Skin epidermis (tissue), 12 donors: Measurements from ENCODE around the gene RET.

Source experiments
- H3K27ac ChIP-seq, 21 experiments: fragments of 200-600 bp; sonication (generic) in 11 of 21; one replicate each; pipeline ENCODE4 v1.5.0; 2020; ENCODE audit warnings: mild to moderate bottlenecking in 3 of 21, inconsistent platforms in 2 of 21, moderate library complexity in 2 of 21
- H3K4me3 ChIP-seq, 7 experiments: fragments of 200-600 bp; sonication (generic) in 2 of 7; one replicate each; pipeline ENCODE4 v1.5.0; 2020; ENCODE audit warnings: inconsistent platforms in 2 of 7, mild to moderate bottlenecking in 2 of 7, moderate library complexity in 1 of 7

Gene RET

GRCh38 chr10:43076876-43077420 lies at the start of gene RET:
Gene RET, plus strand, starts transcription at chr10:43077069. Its CDS starts 190 bp downstream, at chr10:43077259.
- Histone ChIP-seq H3K27ac (no peak within 1 kb of the TSS), H3K4me3 (peak within 1 kb of the TSS; percentile 22 to 51 (median 39))

GRCh38 chr10:43027331-43027955 lies 49.4 kb upstream of the RET start:
- Histone ChIP-seq H3K27ac (no peak overlapping the region), H3K4me3 (no peak overlapping the region)

GRCh38 chr10:43028143-43028542 lies 48.7 kb upstream of the RET start:
- H3K27ac ChIP-seq, result no peak overlapping the region
- no peak overlapping the region for H3K4me3 ChIP-seq

- H3K4me3 ChIP-seq, result no peak overlapping the region
- H3K27ac ChIP-seq, result no peak overlapping the region
Measured at GRCh38 chr10:43029043-43029442, 47.8 kb upstream of the RET start.

GRCh38 chr10:43032613-43033012 lies 44.3 kb upstream of the RET start:
- Histone ChIP-seq H3K27ac (no peak overlapping the region), H3K4me3 (no peak overlapping the region)

GRCh38 chr10:43035800-43036199 lies 41.1 kb upstream of the RET start:
- no peak overlapping the region for H3K4me3 ChIP-seq
- no peak overlapping the region for H3K27ac ChIP-seq

GRCh38 chr10:43036481-43037428 lies 40.1 kb upstream of the RET start:
- Histone ChIP-seq H3K4me3 (no peak overlapping the region), H3K27ac (no peak overlapping the region)

GRCh38 chr10:43037440-43037839 lies 39.4 kb upstream of the RET start:
- H3K4me3 ChIP-seq, result no peak overlapping the region
- H3K27ac ChIP-seq, result no peak overlapping the region

- no peak overlapping the region for H3K27ac ChIP-seq
- H3K4me3 ChIP-seq, result no peak overlapping the region
Measured at GRCh38 chr10:43037942-43038782, 38.7 kb upstream of the RET start.

- Histone ChIP-seq H3K4me3 (no peak overlapping the region), H3K27ac (no peak overlapping the region)
Measured at GRCh38 chr10:43038783-43039623, 37.9 kb upstream of the RET start.

- Histone ChIP-seq H3K27ac (no peak overlapping the region), H3K4me3 (no peak overlapping the region)
Measured at GRCh38 chr10:43039624-43040481, 37.0 kb upstream of the RET start.

- H3K4me3 ChIP-seq, result no peak overlapping the region
- no peak overlapping the region for H3K27ac ChIP-seq
Measured at GRCh38 chr10:43040482-43041256, 36.2 kb upstream of the RET start.

GRCh38 chr10:43041422-43042342 lies 35.2 kb upstream of the RET start:
- no peak overlapping the region for H3K27ac ChIP-seq

GRCh38 chr10:43042503-43043341 lies 34.1 kb upstream of the RET start:
- Histone ChIP-seq H3K27ac (no peak overlapping the region), H3K4me3 (no peak overlapping the region)

More at GRCh38 chr10:43041422-43042342, 35.2 kb upstream of the RET start:
- H3K4me3 ChIP-seq, result no peak overlapping the region

GRCh38 chr10:43043342-43043772 lies 33.5 kb upstream of the RET start:
- H3K27ac ChIP-seq, result no peak overlapping the region
- no peak overlapping the region for H3K4me3 ChIP-seq
